Measurements from ENCODE around the gene RGS1.

DNA sequence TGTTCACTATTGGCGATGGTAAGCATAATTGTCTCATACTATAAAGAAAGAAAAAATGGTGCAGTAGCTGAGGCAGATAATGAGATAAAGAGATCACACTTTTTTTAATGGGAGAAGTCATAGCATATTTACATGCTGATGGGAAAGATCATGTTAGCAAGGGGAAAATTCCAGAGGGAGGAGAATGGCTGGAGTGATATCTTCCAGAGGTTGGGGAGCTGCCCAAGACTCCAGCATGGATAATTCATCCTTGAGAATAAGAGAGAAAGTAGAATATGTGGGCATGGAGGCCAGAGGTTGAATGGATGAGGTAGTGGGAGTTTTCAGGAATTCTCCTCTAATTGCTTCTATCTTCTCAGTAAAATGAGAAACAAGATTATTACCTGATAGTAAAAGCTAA lies 45.8 kb upstream of the RGS1 start:
- TF ChIP-seq, protein P1, sequence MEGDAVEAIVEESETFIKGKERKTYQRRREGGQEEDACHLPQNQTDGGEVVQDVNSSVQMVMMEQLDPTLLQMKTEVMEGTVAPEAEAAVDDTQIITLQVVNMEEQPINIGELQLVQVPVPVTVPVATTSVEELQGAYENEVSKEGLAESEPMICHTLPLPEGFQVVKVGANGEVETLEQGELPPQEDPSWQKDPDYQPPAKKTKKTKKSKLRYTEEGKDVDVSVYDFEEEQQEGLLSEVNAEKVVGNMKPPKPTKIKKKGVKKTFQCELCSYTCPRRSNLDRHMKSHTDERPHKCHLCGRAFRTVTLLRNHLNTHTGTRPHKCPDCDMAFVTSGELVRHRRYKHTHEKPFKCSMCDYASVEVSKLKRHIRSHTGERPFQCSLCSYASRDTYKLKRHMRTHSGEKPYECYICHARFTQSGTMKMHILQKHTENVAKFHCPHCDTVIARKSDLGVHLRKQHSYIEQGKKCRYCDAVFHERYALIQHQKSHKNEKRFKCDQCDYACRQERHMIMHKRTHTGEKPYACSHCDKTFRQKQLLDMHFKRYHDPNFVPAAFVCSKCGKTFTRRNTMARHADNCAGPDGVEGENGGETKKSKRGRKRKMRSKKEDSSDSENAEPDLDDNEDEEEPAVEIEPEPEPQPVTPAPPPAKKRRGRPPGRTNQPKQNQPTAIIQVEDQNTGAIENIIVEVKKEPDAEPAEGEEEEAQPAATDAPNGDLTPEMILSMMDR (IDR thresholded peaks at IDR 0.05 in 2 of 3, conservative IDR thresholded peaks at IDR 0.05 in 1 of 3; ENCODE audit: borderline replicate concordance in 1 of 3, insufficient read depth in 1 of 3, low read depth in 2 of 3, low read length in 2 of 3), result no peak
- TF ChIP-seq YY1 (IDR thresholded peaks at IDR 0.05; ENCODE audit: extremely low read depth, insufficient replicate concordance, low read depth, low read length), result no peak
- no peak for TF ChIP-seq POLR2AphosphoS5 (IDR thresholded peaks at IDR 0.05; ENCODE audit: low read depth, low read length)
- TF ChIP-seq POLR2A (IDR thresholded peaks at IDR 0.05; ENCODE audit: borderline replicate concordance, extremely low read depth, insufficient read depth, insufficient read length), result no peak
- TF ChIP-seq JUND (IDR thresholded peaks at IDR 0.05), result no peak
- TF ChIP-seq ZNF274 (IDR thresholded peaks at IDR 0.05; ENCODE audit: low read depth, low read length), result no peak
- TF ChIP-seq, protein P2, sequence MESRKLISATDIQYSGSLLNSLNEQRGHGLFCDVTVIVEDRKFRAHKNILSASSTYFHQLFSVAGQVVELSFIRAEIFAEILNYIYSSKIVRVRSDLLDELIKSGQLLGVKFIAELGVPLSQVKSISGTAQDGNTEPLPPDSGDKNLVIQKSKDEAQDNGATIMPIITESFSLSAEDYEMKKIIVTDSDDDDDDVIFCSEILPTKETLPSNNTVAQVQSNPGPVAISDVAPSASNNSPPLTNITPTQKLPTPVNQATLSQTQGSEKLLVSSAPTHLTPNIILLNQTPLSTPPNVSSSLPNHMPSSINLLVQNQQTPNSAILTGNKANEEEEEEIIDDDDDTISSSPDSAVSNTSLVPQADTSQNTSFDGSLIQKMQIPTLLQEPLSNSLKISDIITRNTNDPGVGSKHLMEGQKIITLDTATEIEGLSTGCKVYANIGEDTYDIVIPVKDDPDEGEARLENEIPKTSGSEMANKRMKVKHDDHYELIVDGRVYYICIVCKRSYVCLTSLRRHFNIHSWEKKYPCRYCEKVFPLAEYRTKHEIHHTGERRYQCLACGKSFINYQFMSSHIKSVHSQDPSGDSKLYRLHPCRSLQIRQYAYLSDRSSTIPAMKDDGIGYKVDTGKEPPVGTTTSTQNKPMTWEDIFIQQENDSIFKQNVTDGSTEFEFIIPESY (IDR thresholded peaks at IDR 0.05; ENCODE audit: extremely low read depth, insufficient replicate concordance, low read length), result no peak
- no peak for TF ChIP-seq EZH2phosphoT487 (IDR thresholded peaks at IDR 0.05; ENCODE audit: borderline replicate concordance)
- no peak for TF ChIP-seq EZH2 (IDR thresholded peaks at IDR 0.05)
- TF ChIP-seq, protein P3, sequence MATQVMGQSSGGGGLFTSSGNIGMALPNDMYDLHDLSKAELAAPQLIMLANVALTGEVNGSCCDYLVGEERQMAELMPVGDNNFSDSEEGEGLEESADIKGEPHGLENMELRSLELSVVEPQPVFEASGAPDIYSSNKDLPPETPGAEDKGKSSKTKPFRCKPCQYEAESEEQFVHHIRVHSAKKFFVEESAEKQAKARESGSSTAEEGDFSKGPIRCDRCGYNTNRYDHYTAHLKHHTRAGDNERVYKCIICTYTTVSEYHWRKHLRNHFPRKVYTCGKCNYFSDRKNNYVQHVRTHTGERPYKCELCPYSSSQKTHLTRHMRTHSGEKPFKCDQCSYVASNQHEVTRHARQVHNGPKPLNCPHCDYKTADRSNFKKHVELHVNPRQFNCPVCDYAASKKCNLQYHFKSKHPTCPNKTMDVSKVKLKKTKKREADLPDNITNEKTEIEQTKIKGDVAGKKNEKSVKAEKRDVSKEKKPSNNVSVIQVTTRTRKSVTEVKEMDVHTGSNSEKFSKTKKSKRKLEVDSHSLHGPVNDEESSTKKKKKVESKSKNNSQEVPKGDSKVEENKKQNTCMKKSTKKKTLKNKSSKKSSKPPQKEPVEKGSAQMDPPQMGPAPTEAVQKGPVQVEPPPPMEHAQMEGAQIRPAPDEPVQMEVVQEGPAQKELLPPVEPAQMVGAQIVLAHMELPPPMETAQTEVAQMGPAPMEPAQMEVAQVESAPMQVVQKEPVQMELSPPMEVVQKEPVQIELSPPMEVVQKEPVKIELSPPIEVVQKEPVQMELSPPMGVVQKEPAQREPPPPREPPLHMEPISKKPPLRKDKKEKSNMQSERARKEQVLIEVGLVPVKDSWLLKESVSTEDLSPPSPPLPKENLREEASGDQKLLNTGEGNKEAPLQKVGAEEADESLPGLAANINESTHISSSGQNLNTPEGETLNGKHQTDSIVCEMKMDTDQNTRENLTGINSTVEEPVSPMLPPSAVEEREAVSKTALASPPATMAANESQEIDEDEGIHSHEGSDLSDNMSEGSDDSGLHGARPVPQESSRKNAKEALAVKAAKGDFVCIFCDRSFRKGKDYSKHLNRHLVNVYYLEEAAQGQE (IDR thresholded peaks at IDR 0.05; ENCODE audit: low read depth), result no peak
- TF ChIP-seq RAD21 (IDR thresholded peaks at IDR 0.05; ENCODE audit: low read depth), result no peak
- TF ChIP-seq, protein P4, sequence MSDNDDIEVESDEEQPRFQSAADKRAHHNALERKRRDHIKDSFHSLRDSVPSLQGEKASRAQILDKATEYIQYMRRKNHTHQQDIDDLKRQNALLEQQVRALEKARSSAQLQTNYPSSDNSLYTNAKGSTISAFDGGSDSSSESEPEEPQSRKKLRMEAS (IDR thresholded peaks at IDR 0.05), result no peak
- no peak for TF ChIP-seq SRF (IDR thresholded peaks at IDR 0.05; ENCODE audit: low read depth)

Data from HCT116 (cell line).